ENCODE results near the gene SREBF1.

SREBF1 gene

GRCh38 chr17:17839791-17840707 is 3.3 kb upstream of the SREBF1 start:
- DNase-seq, result peak; percentile 61

- DNase-seq, result peak; percentile 40
Observed at GRCh38 chr17:17837966-17838962, 1.5 kb upstream of the SREBF1 start.

- DNase-seq, result no peak
Observed at GRCh38 chr17:17837380-17837821, 615 bp upstream of the SREBF1 start.

GRCh38 chr17:17836250-17836817 is 452 bp downstream of the SREBF1 start:
- DNase-seq, result peak; percentile 90

DNA sequence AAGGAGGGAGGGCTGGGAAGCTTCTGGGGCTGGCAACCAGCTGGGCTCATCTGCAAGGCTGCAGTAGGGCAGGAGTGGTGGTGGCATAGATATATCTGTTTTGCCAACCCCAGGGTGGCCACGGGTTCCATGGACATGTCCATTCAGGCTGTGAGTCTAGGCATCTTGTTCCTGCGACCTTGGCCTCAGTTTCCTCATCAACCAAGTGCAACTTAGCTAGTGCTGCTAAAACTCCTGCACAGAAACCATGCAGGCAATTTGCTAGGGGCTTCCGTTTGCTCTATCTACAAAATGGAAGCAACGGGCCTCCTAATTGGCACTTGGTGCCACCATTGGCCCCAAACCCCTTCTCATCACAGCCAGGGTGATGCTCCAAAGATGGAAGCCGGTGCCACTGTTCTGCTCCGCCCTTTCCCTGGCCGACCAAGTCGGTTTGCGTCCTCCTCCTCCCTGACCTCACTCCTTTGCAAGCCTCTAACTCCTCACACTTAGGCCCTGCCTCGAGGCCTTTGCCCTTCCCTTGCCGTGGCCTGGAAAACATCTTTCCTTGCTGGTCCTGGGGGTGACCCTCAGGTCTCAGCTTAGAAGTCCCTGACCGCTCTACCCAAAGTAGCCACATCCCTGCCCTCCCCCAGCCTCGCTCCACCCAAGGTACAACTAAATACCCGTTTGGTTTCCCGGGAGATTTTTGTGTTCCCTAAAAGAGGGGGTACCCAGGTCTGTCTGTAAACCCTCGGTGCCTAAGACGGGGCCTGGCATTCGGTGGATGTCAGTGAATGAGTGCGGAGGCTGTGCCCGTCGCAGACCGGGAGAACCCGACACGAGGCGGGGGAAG is 1.2 kb downstream of the SREBF1 start:
- no peak for DNase-seq

- DNase-seq, result no peak
Observed at GRCh38 chr17:17834974-17835373, 1.8 kb downstream of the SREBF1 start.

DNA sequence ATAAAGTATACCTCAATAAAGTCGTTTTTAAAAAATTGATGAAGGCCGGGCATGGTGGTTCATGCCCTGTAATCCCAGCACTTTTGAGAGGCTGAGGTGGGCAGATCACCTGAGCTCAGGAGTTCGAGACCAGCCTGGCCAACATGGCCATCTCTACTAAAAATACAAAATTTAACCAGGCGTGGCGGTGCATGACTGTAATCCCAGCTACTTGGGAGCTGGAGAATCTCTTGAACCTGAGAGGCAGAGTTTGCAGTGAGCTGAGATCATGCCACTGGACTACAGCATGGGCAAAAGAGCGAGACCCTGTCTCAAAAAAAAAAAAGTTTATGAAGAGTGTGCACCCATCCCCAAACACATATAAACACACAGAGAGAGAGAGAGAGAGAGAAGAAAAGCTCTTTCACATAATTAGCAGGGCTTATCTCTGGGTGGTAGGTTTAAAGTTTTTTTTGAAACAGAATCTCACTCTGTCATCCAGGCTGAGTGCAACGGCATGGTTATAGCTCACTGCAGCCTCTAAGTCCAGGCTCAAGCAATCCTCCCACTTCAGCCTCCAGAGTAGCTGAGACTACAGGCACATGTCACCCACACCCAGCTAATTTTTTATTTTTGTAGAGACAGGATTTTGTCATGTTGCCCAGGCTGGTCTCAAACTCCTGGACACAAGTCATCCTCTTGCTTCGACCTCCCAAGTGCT is 3.0 kb downstream of the SREBF1 start:
- DNase-seq, result no peak

DNA sequence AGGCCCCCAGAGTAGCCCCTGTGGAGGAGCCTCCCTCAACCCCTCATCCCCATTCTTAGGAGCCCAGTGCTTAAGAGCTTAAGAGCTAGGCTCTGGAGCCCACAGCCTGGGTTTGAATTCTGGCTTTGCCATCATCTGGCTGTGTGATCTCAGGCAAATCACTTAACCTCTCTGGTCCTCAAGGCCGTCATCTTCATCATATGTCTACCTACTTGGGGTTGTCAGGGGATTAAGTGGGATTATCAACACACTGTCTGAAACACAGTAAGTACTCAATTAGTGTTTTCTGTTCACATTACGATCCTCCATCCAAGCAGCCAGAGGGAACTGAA is 4.8 kb downstream of the SREBF1 start:
- no peak for DNase-seq

- no peak for DNase-seq
Observed at GRCh38 chr17:17831208-17832031, 5.4 kb downstream of the SREBF1 start.

DNA sequence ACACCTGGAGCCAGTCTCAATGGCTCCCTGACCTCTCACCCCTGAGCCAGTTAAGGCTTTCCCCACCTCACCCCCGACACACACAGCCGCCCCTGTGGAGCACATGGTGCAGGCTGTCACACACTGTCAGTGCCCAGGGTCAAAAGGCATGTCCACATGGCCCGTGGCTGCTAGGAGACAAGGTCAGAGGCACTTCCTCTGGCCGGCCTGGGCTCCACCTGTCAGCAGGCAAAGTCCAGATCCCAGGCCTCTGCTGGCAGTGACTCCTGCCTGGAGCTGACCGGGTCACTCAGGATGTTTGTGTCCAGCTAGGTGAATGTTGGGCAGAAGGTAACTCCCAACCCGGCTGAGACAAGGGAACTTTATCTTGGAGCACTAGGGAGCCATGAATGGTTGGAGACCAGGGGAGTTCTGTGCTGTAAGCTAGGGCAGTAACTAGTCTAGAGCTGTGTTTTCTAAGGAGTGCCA is 6.0 kb downstream of the SREBF1 start:
- DNase-seq, result no peak

- DNase-seq, result no peak
Observed at GRCh38 chr17:17830269-17830567, 6.6 kb downstream of the SREBF1 start.

DNA sequence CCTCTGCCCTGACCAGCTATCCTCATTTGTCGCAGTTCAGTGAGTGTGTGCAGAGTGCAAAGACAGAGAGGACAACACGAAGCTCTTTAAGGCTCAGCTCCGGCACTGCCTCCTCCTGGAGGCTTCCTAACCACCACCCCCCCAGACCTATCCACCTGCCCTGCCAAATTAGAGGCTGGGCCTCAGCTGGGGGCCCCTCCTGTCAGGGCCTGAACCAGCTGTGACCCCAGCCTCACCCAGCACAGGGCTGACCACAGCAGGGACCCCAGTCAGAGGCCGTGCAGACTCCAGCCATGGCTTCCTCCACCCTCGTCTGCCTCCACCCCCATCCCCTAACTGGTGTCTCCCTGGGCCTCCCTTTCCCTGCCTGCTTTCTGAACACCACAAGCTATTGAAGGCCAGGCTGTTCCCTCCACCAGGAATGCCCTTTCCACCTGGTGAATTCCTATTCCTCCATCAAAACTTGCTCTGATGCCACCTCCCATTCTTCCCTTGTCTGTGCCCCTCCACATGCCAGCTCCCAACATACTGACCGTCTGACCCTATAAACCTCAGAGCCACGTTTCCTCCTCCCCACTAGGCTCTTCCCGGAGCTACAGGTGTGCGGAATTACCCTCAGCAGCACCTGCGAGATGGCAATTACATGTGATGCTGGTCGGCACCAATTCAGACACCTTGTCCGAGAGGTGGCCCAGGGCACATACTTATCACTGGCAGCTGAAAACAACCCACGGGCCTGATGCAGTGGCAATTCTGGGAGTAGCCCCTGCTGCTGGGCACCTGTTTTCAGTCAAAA is 8.8 kb downstream of the SREBF1 start:
- DNase-seq, result no peak

GRCh38 chr17:17826942-17827785 is 9.6 kb downstream of the SREBF1 start:
- no peak for DNase-seq

GRCh38 chr17:17826342-17826713 is 10.5 kb downstream of the SREBF1 start:
- no peak for DNase-seq

GRCh38 chr17:17824783-17825614 is 11.8 kb downstream of the SREBF1 start:
- DNase-seq, result no peak

DNA sequence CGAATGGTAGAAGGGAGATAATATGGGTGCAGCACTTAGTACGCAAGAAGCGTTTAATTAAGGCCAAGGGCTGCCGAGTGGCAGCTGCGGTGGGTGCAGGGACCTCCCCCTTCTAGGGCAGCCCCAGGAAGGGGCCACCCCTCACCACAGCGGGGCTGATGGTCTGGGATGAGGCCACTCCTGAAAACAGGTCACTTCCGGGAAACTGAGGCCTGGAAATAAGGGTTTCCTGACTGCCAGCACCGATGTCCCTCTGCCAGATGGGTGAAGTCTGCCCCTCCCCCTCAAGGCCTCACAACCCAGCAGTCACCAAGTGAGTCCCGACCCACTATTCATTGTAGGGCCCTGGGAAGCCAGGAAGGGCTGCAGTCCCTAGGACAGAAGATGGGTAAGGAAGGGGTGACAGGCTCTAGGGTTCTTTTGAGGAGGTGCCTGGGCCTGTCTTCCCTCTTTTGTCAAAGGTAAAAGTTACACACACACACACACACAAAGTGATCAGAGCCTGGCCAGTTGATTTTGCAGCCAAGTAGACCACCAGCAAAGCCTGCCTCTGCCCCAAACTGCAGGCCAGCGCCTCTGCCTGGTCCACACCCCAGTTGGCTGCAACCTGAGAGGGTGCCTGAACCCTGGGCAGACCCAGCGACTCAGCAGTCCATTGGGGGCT is 12.5 kb downstream of the SREBF1 start:
- DNase-seq, result peak; percentile 88

GRCh38 chr17:17823433-17824118 is 13.2 kb downstream of the SREBF1 start:
- peak; percentile 88 for DNase-seq

Measured in NCI-H1436 treated with DMSO at 0.1 percent for 48 hours (cell line).